ENCODE data around the gene SSBP1. TPM values are rescaled to one million over a fixed set of nuclear protein-coding genes. Genes with fewer than 3 reads are reported as not detected.

The SSBP1 gene
- total and polyA plus RNA-seq, 2 of the 8 experiments (the other 6 are each of a cell fraction or from before 2014, with no cell fraction given): 136 to 254 TPM

GRCh38 chr7:141699860-141700259, 38.3 kb upstream of the SSBP1 start:
- H3K9ac ChIP-seq (replicated peaks in 1 of 4; ENCODE audit: extremely low read depth in 1 of 4, low read depth in 3 of 4, low read length in 3 of 4): no peak overlapping the region
- TF ChIP-seq GABPA (IDR thresholded peaks at IDR 0.05; ENCODE audit: borderline replicate concordance, insufficient read depth, low read length): no peak
- no peak for TF ChIP-seq NANOG (IDR thresholded peaks at IDR 0.05; ENCODE audit: insufficient read depth, low read depth, low read length, poor library complexity, severe bottlenecking)
- no peak overlapping the region for H3K56ac ChIP-seq (replicated peaks; ENCODE audit: insufficient read length, low read depth, low read length)
- no peak overlapping the region for H4K5ac ChIP-seq (ENCODE audit: insufficient read length, low read depth, low read length)
- no peak overlapping the region for H2BK15ac ChIP-seq (ENCODE audit: low read length)
- WGBS, 2 experiments (ENCODE audit: extremely low coverage in 1 of 2, insufficient coverage in 1 of 2, insufficient read length in 1 of 2, insufficient replicate concordance in 2 of 2, low coverage in 1 of 2, low lambda C conversion rate in 2 of 2, missing lambda C conversion rate in 1 of 2): 86% methylated on average over 3 of the region's 3 CpGs; no CpG with 5 or more reads in 1 of the 2 experiments
- no peaks in the 10 kb centered on the region; a peak in 1 of 8 replicates for H3K36me3 ChIP-seq (ENCODE audit: control insufficient read depth in 2 of 4, insufficient read depth in 4 of 4, low read length in 3 of 4)
- no peak overlapping the region for H2AFZ ChIP-seq (ENCODE audit: low read length)
- peaks cover 0 to 8% (median 5%) of the 10 kb centered on the region in 4 experiments; a peak in 3 of 7 replicates for H3K27me3 ChIP-seq (replicated peaks in 1 of 4; ENCODE audit: control insufficient read depth in 3 of 4, extremely low read depth in 1 of 4, insufficient read depth in 3 of 4, low read length in 3 of 4)
- peaks cover 0 to 58% of the 10 kb centered on the region in 2 experiments; a peak in 2 of 4 replicates for H3K79me2 ChIP-seq (ENCODE audit: control insufficient read depth in 1 of 2, insufficient read depth in 2 of 2, low read length in 2 of 2)
- no peak overlapping the region for H3K23ac ChIP-seq (ENCODE audit: insufficient read length)
- H2BK120ac ChIP-seq (replicated peaks; ENCODE audit: low read depth, low read length): no peak overlapping the region
- H3K23me2 ChIP-seq (ENCODE audit: low read depth, low read length): peaks cover 3% of the 10 kb centered on the region; the same call in 1 of the 2 replicates
- H3K4ac ChIP-seq (replicated peaks; ENCODE audit: insufficient read length, low read depth, low read length): no peak overlapping the region
- DNase-seq (ENCODE audit: low read depth in 1 of 2, low spot score in 2 of 2): no peak
- H2BK20ac ChIP-seq (ENCODE audit: low read length): no peak overlapping the region
- H3K27ac ChIP-seq (ENCODE audit: low read depth, low read length): no peak overlapping the region
- H3K4me3 ChIP-seq (ENCODE audit: extremely low read depth in 1 of 4, insufficient read depth in 2 of 4, low read depth in 3 of 4, low read length in 4 of 4): no peak overlapping the region
- H4K8ac ChIP-seq (ENCODE audit: extremely low read depth, insufficient read depth, low read length): no peak overlapping the region
- H2BK5ac ChIP-seq (ENCODE audit: low read depth, low read length): no peak overlapping the region
- H3K4me1 ChIP-seq (replicated peaks in 1 of 4; ENCODE audit: control insufficient read depth in 3 of 4, insufficient read depth in 4 of 4, low read length in 3 of 4): peaks cover 0 to 16% (median 11%) of the 10 kb centered on the region in 4 experiments; a peak in 6 of 7 replicates
- no peak overlapping the region for H3K18ac ChIP-seq (ENCODE audit: extremely low read depth, low read length)
- H4K91ac ChIP-seq (replicated peaks; ENCODE audit: insufficient read length, low read length): no peak overlapping the region
- peaks cover 0 to 4% of the 10 kb centered on the region in 2 experiments for H4K20me1 ChIP-seq (replicated peaks in 1 of 2; ENCODE audit: control insufficient read depth in 1 of 2, insufficient read depth in 2 of 2, low read length in 2 of 2)
- no peak for FAIRE-seq
- CTCF ChIA-PET (ENCODE audit: partially characterized antibody): interaction anchor here (0.6 to 1.6 kb wide), 4 partner anchors 9 to 30 kb away, joined by 3 to 5 read pairs (median 3); no protein-coding TSS in a partner anchor
- peaks cover 2% of the 10 kb centered on the region; the same call in 1 of the 2 replicates for H3K79me1 ChIP-seq (ENCODE audit: low read depth, low read length)
- no peak overlapping the region for H3K14ac ChIP-seq (ENCODE audit: insufficient read length)
- POLR2A ChIA-PET (ENCODE audit: partially characterized antibody): interaction anchor here (1.1 to 3.6 kb wide), 4 partner anchors 13 to 40 kb away, joined by 3 to 16 read pairs (median 8); partner anchors contain the start of gene SSBP1
- H2AK5ac ChIP-seq (ENCODE audit: low read depth, low read length): no peak overlapping the region
- H3K9me3 ChIP-seq (ENCODE audit: insufficient read depth in 2 of 2, low read depth in 1 of 2, low read length in 1 of 2): no peaks in the 10 kb centered on the region
- no peak overlapping the region for H2BK12ac ChIP-seq (ENCODE audit: low read depth, low read length)
- H3K4me2 ChIP-seq (ENCODE audit: insufficient read depth in 1 of 2, low read depth in 2 of 2, low read length in 2 of 2): no peak overlapping the region; a peak in 1 of 4 replicates
